Lower leg skin (tissue), 4 donors: ENCODE data around the gene PSD4. TPM values are rescaled to one million over a fixed set of nuclear protein-coding genes. Genes with fewer than 3 reads are reported as not detected.
A peak's percentile ranks its signal among the peaks of the same experiment; 100 is the strongest.

Experiments
- DNase-seq, 2 donors: peaks; one replicate each; pipeline ENCODE4 v3.0.0-alpha.2; 2019; ENCODE audit warnings: low spot score in 2 of 2
- H3K4me3 ChIP-seq: fragments of 200-600 bp; sonication (generic); 2 replicates; pipeline ENCODE4 v1.5.1; 2017; ENCODE audit warnings: mild to moderate bottlenecking, low read depth; ENCODE audit not compliant: poor library complexity, severe bottlenecking
- POLR2A ChIP-seq, 2 donors: fragments of 450-650 bp; IDR thresholded peaks; one replicate each; pipeline ENCODE4 v1.6.1; 2016 to 2017; ENCODE audit warnings: antibody characterized with exemption in 2 of 2, mild to moderate bottlenecking in 1 of 2, moderate library complexity in 1 of 2
- WGBS, 2 donors: methylation state at CpG; one replicate each; pipeline ENCODE4 v1.1.5; 2018; 5-methylcytosine and 5-hydroxymethylcytosine counted together
- intact Hi-C: fragments of 100-400 bp; cut with DNase I; formaldehyde crosslinking; loops from one replicate; pipeline ENCODE4 v1.15.0; 2023; ENCODE audit warnings: low total_unique reads
- total RNA-seq, 4 donors: library from RNA; depleted of rRNA; stranded (reverse); fragments of >200 nt; gene quantifications; one replicate each; pipeline ENCODE4 v1.1.0, GENCODE V29; 2016
- TF ChIP-seq, protein P1 (sequence below), 3 donors: fragments of 450-650 bp; IDR thresholded peaks; one replicate each; pipeline ENCODE4 v1.5.1; 2016; ENCODE audit warnings: antibody characterized with exemption in 3 of 3, mild to moderate bottlenecking in 3 of 3, moderate library complexity in 2 of 3

PSD4 gene
- total RNA-seq, 4 donors from 2014 or later, result 58.1 to 99.2 (median 87.6) TPM

DNA sequence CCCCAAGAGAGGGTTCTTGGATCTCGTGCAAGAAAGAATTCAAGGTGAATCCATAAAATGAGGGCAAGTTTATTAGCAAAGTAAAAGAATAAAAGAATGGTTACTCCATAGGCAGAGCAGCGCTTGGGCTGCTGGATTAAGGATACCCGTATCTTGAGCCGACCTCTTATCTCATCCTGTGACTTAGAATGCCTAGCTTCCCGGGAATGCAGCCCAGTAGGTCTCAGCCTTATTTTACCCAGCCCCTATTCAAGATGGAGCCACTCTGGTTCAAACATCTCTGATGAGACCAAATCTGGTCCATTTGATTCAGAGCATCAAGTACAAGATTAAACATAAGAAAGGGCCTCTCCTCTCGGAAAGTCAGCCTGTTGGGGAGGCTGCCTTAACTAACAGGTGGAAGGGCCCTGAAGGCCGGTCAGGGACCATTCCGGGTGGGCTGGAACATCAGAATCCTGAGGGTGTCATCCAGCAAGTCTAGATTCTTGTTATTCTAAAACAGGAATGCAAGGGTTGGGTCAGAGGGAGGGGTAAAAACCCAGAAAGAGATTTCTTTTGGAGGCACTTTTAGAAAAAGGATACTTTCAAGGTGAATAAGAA, 5.8 kb downstream of the PSD4 start:
- DNase-seq, result peak in 1 of 2 donors; percentile 56
- 90 to 96% methylated on average over 8 of the region's 8 CpGs for WGBS, 2 donors
- H3K4me3 ChIP-seq, result no peak overlapping the region
- TF ChIP-seq POLR2A (IDR thresholded peaks at IDR 0.05), result no peak
- TF ChIP-seq, protein P1, sequence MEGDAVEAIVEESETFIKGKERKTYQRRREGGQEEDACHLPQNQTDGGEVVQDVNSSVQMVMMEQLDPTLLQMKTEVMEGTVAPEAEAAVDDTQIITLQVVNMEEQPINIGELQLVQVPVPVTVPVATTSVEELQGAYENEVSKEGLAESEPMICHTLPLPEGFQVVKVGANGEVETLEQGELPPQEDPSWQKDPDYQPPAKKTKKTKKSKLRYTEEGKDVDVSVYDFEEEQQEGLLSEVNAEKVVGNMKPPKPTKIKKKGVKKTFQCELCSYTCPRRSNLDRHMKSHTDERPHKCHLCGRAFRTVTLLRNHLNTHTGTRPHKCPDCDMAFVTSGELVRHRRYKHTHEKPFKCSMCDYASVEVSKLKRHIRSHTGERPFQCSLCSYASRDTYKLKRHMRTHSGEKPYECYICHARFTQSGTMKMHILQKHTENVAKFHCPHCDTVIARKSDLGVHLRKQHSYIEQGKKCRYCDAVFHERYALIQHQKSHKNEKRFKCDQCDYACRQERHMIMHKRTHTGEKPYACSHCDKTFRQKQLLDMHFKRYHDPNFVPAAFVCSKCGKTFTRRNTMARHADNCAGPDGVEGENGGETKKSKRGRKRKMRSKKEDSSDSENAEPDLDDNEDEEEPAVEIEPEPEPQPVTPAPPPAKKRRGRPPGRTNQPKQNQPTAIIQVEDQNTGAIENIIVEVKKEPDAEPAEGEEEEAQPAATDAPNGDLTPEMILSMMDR (IDR thresholded peaks at IDR 0.05), result no peak
- intact Hi-C loops, result no loop called here

DNA sequence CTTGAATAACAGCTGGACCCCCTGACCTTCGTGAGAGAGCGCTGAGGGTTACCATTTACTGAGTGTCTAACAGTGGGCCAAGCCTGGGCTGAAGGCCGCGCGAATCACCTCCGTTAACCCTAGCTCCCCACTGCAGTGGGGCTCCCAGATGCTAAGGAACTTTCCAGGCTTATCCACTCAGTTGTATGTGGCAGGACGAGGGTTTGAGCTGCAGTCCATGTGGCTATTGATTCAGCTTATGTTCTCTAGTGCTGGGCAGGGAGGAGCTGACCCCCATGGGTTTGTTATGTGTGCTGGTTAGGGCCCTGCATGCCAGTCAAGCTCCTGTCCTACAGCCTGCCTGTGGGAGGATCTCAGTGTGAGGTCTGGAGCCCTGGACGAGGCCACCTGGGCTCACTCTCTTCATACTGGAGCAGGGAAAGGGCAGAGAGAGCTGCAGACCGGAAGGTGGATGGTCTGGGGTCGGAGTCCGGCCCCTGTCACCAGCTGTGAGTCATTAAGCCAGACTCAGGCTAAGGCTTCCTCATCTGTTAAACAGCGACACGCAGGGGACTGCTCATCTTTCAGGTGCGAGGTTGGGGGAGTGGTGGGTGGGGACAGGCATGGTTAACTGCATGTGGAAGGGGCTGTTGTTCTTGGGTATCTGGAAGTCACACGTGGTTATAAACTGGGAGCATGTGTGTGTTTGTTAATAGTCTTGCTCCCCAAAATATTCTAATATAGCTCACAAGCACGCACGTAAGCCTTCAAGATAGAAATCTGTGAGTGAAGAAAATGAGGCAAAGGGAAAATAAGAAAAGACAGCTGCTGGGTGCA, 6.6 kb downstream of the PSD4 start:
- H3K4me3 ChIP-seq, result no peak overlapping the region
- DNase-seq, result peak in 1 of 2 donors; percentile 77
- 85 to 88% methylated on average over 17 of the region's 17 CpGs for WGBS, 2 donors
- intact Hi-C loops, result no loop called here
- no peak for TF ChIP-seq POLR2A (IDR thresholded peaks at IDR 0.05)
- TF ChIP-seq, protein P1 (IDR thresholded peaks at IDR 0.05), result peak in 1 of 3 donors; percentile 14

DNA sequence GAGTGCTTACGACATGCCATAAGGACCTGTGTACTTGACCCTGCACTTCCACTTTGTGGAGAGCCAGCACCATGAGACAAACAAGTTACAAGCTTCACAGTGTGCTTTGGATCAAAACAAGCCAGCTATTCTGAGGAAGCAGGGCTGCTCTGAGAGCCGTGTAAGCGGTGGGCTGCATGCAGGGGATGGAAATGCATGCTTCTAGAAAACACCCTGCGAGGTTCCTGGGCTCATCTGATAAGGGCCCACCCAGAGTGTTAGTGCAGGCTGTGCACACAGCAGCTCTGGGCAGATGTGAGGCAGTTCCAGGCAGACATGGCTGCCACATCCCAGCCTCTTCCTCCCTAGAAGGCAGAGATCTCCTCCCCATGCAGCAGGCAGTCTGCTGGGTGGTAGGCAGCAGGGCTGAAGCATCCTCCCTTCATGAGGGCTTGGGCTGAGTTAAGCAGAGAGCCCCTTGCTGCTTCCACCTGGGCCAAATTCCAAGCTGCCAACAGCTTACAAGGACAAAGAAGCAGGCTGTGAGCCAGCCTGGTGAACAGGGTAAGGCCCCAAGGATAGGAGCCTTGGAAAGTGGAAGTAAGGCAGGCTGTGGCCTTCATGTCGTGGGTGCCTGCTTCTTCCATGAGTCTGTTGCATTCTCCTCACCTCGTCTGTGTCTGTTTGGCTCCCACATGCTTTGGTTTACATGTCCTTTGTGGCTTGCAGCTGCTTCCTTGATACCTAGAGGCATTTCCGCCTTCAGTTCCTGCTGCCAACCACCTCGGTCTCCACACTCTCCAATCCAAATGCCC, 7.7 kb downstream of the PSD4 start:
- 47 to 55% methylated on average over 8 of the region's 8 CpGs for WGBS, 2 donors
- intact Hi-C loops, result no loop called here
- no peak for DNase-seq
- no peak overlapping the region for H3K4me3 ChIP-seq
- TF ChIP-seq, protein P1 (IDR thresholded peaks at IDR 0.05), result no peak
- TF ChIP-seq POLR2A (IDR thresholded peaks at IDR 0.05), result no peak

DNA sequence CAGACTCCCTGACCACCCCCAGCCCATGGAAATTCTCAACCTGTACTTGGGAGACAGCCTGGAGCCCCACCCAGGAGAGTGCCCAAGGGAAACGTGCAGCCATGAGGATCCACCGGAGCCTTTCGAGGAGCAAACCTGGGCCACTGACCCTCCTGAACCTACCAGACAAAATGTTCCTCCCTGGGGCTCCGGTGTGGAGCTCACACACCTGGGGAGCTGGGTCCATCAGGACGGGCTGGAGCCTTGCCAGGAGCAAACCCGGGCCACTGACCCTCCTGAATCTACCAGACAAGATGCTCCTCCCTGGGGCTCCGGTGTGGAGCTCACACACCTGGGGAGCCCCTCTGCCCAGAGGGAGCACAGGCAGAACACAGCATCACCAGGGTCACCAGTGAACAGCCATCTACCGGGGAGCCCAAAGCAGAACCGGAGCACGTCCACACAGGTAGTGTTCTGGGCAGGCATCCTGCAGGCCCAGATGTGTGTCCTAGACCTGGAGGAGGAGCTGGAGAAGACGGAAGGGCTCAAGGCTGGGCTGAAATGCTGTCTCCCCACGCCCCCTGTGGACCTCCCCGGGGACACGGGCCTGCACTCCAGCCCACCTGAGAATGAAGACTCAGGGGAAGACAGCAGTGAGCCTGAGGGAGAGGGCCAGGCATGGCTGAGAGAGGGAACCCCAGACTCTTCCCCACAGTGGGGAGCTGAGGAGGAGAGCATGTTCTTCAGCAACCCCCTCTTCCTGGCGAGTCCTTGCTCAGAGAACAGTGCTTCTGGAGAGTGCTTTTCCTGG, 8.9 kb downstream of the PSD4 start:
- intact Hi-C loops, result no loop called here
- 80 to 83% methylated on average over 11 to 12 of the region's 15 CpGs for WGBS, 2 donors
- no peak overlapping the region for H3K4me3 ChIP-seq
- DNase-seq, result no peak
- TF ChIP-seq, protein P1 (IDR thresholded peaks at IDR 0.05), result no peak
- TF ChIP-seq POLR2A (IDR thresholded peaks at IDR 0.05), result no peak

DNA sequence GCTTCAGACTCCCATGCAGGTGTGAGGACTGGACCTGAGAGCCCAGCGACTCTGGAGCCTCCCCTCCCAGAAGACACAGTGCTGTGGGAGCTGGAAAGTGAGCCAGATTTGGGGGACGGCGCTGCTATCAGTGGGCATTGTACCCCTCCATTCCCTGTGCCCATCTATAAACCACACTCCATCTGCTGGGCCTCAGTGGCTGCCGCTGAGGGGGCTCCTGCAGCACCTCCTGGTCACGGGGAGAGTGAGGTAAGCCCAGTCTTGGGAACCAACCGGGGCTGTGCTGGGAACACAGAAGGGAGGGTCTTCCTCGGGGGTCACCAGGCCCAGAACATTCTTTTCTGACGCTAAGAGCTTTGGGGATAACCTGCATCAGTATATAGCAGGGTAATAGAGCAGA, 9.5 kb downstream of the PSD4 start:
- TF ChIP-seq, protein P1 (IDR thresholded peaks at IDR 0.05), result no peak
- no peak for TF ChIP-seq POLR2A (IDR thresholded peaks at IDR 0.05)
- no peak overlapping the region for H3K4me3 ChIP-seq
- WGBS, 2 donors, result 94 to 97% methylated on average over 8 of the region's 8 CpGs
- intact Hi-C loops, result no loop called here
- DNase-seq, result no peak
